ENCODE results near the gene BMAL1.
A peak's percentile ranks its signal among the peaks of the same experiment; 100 is the strongest.

Gene BMAL1

GRCh38 chr11:13347901-13348300, 70.3 kb downstream of the BMAL1 start:
- no peak for DNase-seq

DNA sequence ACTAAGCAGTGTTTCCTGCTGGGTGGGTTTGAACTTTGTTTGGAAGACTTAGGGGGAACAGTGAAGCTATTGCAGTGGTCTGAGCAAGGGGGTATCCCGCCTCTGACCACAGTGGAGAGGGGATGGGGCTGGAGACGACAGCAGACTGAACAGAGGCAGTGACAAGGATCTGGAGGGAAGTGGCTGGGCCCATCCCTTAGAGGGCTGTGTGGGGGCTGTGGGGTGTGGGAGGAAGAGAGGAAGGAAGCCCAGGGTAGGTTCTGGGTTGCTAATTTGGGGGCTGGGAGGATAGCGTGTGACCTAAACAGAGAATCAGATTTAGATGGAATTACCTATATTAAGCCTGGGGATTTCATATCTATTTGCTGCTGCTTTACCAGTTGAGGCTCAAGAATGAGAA, 70.7 kb downstream of the BMAL1 start:
- DNase-seq, result no peak

- DNase-seq, result no peak
Measured at GRCh38 chr11:13349046-13349445, 71.5 kb downstream of the BMAL1 start.

DNA sequence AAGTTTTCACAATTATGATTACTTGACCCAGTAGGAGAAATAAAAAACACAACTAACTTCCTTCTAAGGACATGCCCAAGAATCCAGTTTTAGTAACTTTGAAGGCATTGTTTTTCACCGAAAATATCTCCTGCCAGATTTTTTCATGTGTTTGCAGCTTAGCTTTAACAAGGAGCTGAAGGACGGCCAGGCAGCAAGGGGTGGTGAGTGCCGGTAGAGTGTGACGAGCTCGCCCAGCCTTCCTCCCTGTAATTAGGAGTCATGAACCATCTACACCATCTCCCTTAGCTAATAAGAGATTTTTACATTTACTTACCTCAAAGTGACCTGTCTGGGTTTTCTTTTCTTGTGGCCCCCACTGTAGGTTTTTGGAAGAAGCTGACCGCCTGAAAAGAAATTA, 72.0 kb downstream of the BMAL1 start:
- no peak for DNase-seq

DNA sequence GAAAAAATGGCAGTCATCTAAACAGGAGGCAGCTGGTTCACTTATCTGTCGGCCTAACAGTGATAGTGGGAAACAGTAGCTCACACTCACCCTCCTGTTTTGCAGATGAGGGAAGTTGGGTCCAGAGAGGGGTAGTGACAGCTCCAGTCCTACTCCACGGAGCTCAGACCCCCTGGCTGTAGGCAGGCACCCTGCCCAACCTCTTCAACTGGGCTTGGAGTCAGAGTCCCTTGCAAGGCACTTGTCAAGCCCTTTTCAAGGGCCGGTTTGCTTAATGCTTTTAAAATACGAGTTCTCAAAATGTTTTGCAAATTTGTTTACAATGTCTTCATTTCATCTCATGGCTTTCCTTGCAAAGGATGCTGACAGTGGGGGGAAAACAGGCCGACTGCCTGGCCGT, 75.1 kb downstream of the BMAL1 start:
- DNase-seq, result no peak

DNA sequence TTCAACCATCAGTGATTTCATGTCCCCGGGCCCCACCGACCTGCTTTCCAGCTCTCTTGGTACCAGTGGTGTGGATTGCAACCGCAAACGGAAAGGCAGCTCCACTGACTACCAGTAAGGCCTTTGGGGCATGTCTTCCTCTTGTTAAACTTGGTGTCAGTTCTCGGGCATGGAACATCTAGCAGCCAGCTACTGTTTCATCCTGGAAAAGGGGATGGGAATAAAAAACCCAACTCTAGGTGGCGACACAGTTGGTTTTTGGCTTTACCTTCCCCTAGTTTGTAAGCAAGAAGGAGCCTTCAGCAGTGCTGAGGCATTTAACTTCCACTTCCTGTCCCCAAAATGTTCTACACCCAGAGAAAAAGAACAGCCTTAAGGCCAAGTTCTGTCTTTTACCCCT, 76.7 kb downstream of the BMAL1 start:
- no peak for DNase-seq

GRCh38 chr11:13355191-13355590, 77.6 kb downstream of the BMAL1 start:
- no peak for DNase-seq

DNA sequence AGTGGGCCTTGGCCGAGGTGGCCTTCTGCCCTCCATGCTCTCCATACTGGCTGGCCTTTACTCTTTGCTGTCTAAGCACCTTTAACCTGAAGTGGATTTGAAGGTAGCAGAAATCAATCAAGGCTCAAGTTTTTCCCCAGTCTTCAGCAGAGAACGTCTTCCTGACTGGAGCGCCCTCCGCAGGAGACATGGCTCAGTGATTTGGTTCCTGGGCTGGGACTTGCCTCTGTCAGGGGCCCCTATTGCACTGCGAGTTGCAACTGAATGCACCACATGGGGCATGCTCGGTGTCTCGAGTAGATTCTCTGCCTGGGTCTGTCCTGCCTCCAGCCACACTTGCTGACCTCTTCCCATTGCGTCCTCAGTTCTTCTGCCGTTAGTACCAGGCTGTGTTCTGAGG, 79.6 kb downstream of the BMAL1 start:
- DNase-seq, result no peak

- no peak for DNase-seq
Measured at GRCh38 chr11:13358596-13359270, 81.1 kb downstream of the BMAL1 start.

DNA sequence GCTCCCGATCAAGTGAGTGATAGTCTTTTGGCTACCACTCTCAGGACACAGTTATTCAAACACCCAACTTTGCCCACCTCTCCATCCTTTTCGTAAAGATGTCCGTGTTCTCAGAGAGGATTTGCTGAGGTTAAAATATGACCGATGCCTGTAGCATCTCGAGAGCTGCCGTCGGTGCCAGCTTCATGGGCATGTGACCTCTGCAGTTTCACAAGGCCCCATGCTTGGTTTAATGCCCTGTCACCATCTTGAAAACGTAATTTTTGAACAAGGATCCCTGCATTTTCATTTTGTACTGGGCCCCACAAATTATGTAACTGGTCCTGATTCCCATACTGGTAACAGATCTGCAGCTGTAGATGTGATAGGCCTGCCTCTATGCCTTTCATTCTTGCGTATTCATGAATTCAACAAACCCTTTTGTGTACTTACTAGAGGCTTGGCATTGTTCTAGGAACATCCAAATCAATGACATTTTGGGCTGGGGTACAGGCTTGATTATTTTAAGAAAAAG, 85.1 kb downstream of the BMAL1 start:
- no peak for DNase-seq

GRCh38 chr11:13364388-13364787, 86.8 kb downstream of the BMAL1 start:
- no peak for DNase-seq

DNA sequence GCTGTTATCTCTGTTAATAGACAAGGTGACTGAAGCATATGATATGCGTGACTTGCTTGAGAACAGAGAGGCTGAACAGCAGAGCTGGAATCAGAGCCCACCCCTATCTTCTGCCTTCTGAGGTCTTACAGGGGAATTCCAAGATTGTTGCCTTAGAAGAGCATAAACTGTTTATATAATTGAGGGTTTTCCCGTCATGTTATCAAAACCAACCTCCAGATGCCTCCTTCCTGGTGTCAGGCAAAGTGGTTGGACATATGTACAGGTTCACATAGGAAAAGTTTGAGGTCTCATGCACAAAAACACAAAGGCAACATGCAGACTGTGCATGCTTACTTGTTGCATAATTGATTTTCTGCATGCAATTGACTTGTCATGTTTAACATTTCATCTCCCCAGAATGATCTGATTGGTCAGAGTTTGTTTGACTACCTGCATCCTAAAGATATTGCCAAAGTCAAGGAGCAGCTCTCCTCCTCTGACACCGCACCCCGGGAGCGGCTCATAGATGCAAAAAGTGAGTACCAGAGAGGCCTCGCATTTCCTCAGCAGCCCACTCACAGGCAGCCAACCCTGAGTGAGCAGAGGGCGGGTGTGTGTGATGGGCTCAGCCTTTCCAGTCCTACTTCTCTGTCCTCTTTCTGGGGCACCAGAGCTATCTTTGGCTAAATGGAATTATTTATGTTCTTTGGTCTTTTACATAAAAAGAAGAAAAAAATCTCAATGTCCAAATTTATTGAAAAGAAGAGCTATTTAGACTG, 88.9 kb downstream of the BMAL1 start:
- no peak for DNase-seq

- no peak for DNase-seq
Measured at GRCh38 chr11:13367115-13367514, 89.5 kb downstream of the BMAL1 start.

DNA sequence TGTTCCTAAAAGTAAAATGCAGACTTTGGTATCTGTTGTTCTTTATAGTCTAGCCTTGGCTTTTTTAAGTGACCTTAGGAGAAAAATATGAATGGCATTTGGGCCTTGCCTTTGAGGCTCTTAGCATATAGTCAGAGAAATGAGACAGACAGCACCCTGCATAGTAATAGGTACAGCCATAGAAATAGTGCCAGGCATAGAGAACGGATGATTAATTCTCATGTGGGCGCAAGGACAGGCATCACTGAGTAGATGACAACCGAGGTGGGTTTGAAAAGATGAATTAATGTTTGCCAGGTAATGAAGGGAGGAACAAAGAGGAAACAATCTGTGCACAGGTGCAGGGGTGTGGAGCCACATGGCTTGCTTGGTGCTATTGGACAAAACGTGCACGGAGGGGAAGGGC, 90.5 kb downstream of the BMAL1 start:
- DNase-seq, result no peak

DNA sequence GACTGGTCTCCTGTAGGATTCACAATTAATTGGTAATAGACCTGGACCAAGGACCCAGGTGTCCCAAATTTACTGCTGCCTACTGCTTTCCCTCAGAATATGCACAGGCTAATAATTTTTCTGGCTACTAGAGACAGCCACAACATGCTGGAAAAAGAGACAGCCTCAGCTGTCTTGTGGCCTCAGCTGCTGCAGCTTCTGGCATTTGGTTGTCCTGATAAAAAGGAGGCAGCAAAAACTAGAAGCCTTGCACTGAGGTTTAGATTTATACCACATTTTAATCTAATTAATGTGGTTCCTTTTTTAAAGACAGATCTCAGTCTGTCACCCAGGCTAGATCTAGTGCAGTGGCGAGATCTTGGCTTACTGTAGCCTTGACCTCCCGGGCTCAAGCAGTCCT, 95.6 kb downstream of the BMAL1 start:
- no peak for DNase-seq

- no peak for DNase-seq
Measured at GRCh38 chr11:13375798-13376197, 98.2 kb downstream of the BMAL1 start.

DNA sequence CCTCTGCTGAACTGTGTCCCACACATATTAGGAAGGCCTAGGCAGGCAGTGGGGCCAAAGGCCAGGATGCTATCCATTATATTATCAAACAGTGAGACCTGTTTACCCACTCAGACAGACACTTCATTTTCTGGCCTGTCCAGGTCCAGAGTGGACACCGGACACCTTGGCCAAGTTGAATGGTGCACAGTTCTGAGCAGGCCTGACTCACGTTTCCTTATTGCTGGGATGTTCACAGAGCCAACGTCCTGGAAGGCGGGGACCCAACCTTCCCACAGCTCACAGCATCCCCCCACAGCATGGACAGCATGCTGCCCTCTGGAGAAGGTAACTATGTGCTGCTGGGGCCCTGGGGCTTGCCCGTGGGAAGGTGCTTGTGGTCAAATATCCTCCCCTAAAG, 98.8 kb downstream of the BMAL1 start:
- no peak for DNase-seq

DNA sequence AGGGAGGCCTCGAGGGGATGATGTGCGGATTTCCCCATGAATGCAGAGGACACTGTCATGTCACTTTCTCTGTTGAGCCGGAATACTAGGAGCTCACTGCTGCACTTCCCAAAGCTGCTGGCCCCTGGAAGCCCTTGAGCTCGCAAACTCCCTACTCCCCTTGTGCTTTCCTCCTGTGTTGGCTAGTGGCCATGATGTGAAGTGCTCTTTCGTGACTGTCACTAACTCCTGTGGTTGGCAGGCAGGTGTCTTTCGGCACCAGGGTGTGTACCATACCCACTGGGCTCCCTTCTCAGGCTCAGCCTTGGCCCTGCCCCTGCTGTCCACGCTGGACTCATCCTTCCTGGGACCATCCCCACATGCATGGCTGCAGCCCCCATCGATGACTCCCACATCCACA, 99.2 kb downstream of the BMAL1 start:
- no peak for DNase-seq

DNA sequence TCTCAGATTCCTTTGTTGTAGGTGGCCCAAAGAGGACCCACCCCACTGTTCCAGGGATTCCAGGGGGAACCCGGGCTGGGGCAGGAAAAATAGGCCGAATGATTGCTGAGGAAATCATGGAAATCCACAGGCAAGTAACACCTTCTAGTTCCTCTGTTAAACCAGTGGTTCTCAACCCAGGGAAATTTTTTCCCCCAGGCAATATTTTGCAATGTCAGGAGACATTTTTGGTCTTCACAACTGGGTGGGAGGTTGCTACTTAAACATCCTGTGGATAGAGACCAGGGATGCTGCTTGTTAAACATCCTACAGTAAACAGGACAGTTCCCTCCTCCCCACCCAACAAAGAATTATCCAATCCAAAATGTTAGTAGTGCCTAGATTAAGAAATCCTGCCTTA, 100.7 kb downstream of the BMAL1 start:
- no peak for DNase-seq

DNA sequence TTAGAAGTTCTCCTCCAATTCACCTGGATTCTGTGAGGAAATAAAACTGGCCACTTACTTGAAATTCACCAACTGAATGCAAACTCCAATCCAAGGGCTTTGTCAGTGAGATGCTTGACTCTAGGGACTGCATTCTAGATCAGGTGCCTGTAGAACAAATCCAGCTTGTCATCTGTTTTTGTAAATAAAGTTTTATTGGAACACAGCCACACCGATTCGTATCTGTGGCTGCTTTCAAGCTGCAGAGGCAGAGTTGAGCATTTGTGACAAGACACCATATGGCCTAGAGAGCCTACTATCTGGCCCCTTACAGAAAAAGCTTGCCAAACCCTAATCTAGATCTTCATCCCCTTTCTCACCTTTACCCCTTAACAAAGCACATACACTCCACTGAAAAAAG, 103.1 kb downstream of the BMAL1 start:
- DNase-seq, result no peak

DNA sequence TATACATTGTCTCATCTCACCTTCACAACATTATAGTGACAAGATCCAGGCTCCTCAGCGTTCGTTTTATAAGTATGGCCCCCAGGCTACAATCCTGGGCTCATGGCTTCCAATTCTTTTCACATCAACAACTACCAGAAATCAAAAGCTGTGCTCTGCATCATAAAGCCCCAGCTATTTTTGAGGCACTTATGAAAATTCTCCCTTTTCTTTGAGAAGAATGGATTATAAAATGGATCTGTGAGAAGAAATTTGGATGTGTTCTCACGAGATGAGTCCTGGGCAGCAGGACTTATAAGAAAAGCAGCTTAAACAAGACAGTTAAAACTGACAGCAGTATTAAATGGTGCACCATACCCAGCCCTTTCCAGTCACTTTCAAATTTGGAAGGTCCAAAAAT, 105.2 kb downstream of the BMAL1 start:
- DNase-seq, result no peak

DNA sequence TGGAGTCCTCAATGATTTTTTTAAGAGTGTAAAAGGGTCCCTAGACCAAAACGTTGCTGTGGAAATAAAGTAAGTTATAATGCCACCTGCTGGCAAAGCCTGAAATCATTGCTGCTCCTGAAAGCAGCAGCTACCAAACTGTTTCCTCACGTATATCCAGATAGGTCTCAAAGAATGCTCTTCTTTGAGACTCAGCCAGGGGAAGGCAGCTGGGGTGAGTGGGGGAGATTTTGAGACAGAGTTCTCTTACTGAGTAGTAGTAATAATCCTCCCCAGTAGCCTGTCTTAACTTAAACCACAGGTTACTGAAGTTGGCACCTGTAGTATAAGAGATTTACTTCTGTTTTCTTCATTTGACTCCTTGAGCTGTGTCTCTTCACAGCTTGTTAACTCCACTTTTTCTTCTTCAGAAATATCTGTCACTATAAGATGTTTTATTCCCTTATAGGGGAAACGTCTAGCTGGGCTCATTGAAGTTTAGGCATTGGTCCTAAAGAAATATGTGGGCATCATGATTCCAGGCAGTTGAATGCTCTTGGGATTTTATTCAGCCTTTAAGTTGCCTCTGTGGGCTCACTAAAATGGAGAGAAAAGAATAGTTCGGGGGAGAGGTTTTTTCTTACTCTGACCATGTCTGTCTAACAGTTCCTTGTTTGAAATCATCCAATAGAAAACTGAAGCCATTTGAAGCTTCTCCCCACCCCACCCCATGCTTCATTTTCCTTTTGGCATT, 107.5 kb downstream of the BMAL1 start:
- peak; percentile 37 for DNase-seq

DNA sequence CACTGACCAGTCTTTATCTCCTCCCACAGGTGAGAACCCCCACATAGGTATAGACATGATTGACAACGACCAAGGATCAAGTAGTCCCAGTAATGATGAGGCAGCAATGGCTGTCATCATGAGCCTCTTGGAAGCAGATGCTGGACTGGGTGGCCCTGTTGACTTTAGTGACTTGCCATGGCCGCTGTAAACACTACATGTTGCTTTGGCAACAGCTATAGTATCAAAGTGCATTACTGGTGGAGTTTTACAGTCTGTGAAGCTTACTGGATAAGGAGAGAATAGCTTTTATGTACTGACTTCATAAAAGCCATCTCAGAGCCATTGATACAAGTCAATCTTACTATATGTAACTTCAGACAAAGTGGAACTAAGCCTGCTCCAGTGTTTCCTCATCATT, 109.0 kb downstream of the BMAL1 start:
- no peak for DNase-seq

- DNase-seq, result no peak
Measured at GRCh38 chr11:13388741-13389140, 111.2 kb downstream of the BMAL1 start.

Data from stimulated activated CD8-positive, alpha-beta memory T cell treated with anti-CD3 and anti-CD28 coated beads, Interleukin-4, amount 100 ng/mL, for 48 hours (primary cell).